Activated CD8-positive, alpha-beta memory T cell treated with anti-CD3 and anti-CD28 coated beads, Interleukin-2, amount 10 ng/mL, durations not matched to agents 7 days and 5 days (primary cell): Measurements from ENCODE around the gene PLD4. TPM values are rescaled to one million over a fixed set of nuclear protein-coding genes. Genes with fewer than 3 reads are reported as not detected.

ENCODE experiments used
- ATAC-seq: fragments of 150-1000 bp; cut with Tn5 transposase; one replicate; pipeline ENCODE4 v1.10.0; 2021; ENCODE audit warnings: moderate library complexity
- CTCF ChIA-PET: fragments of 350-600 bp; sonication (Branson Sonifier 250); formaldehyde crosslinking; loops from one replicate; lab custom pipeline; 2021; ENCODE audit warnings: antibody characterized with exemption; lab: Charles Lee
- DNase-seq: peaks from one replicate; pipeline ENCODE4 v3.0.0-alpha.2; 2020
- H3K27ac Mint-ChIP-seq: one replicate; pipeline ENCODE4 v1.8.0; 2021; ENCODE audit warnings: mild to moderate bottlenecking, mixed read lengths
- H3K27me3 Mint-ChIP-seq: one replicate; pipeline ENCODE4 v1.8.0; 2021; ENCODE audit warnings: mixed read lengths
- H3K36me3 Mint-ChIP-seq: one replicate; pipeline ENCODE4 v1.8.0; 2021; ENCODE audit warnings: mild to moderate bottlenecking, mixed read lengths
- H3K4me1 Mint-ChIP-seq: one replicate; pipeline ENCODE4 v1.8.0; 2021; ENCODE audit warnings: mixed read lengths
- H3K4me3 Mint-ChIP-seq: one replicate; pipeline ENCODE4 v1.8.0; 2021; ENCODE audit warnings: mild to moderate bottlenecking, moderate library complexity, mixed read lengths
- H3K9me3 Mint-ChIP-seq: one replicate; pipeline ENCODE4 v1.8.0; 2022; ENCODE audit warnings: low read depth, mixed read lengths
- total RNA-seq, 2 experiments: library from RNA; stranded (reverse); gene quantifications; one replicate each; pipeline ENCODE4 v1.2.3, GENCODE V29; 2021

The PLD4 gene
- total RNA-seq, 2 experiments from 2014 or later = not detected

- Mint-ChIP-seq H3K27me3 (peaks cover 19% of the 10 kb centered on the region), H3K36me3 (no peaks in the 10 kb centered on the region), H3K4me1 (no peaks in the 10 kb centered on the region), H3K4me3 (no peak overlapping the region), H3K27ac (no peak overlapping the region), H3K9me3 (no peaks in the 10 kb centered on the region)
- CTCF ChIA-PET = interaction anchor here (1.2 to 1.3 kb wide), 2 partner anchors 9 to 11 kb away, joined by 3 to 5 read pairs; no protein-coding TSS in a partner anchor
- ATAC-seq (no peak), DNase-seq (no peak)
Observed at GRCh38 chr14:104923640-104924420, 849 bp upstream of the PLD4 start.

GRCh38 chr14:104925214-104925854, 655 bp downstream of the PLD4 start:
- Mint-ChIP-seq H3K36me3 (no peaks in the 10 kb centered on the region), H3K27me3 (peaks cover 12% of the 10 kb centered on the region), H3K4me3 (no peak overlapping the region), H3K9me3 (no peaks in the 10 kb centered on the region), H3K27ac (no peak overlapping the region), H3K4me1 (no peaks in the 10 kb centered on the region)
- ATAC-seq (no peak), DNase-seq (no peak)
- CTCF ChIA-PET = interaction anchor here (1.2 kb wide), 1 partner anchor 10 kb away, joined by 5 read pairs; no protein-coding TSS in a partner anchor

- Mint-ChIP-seq H3K36me3 (no peaks in the 10 kb centered on the region), H3K27ac (no peak overlapping the region), H3K4me1 (no peaks in the 10 kb centered on the region), H3K4me3 (no peak overlapping the region), H3K27me3 (peaks cover 7% of the 10 kb centered on the region), H3K9me3 (no peaks in the 10 kb centered on the region)
- no peak for ATAC-seq
- no peak for DNase-seq
- CTCF ChIA-PET = no interaction called here
Observed at GRCh38 chr14:104925855-104926609, 1.4 kb downstream of the PLD4 start.

- no peaks in the 10 kb centered on the region for H3K9me3 Mint-ChIP-seq
- no peaks in the 10 kb centered on the region for H3K4me1 Mint-ChIP-seq
- no peak overlapping the region for H3K4me3 Mint-ChIP-seq
- ATAC-seq = no peak
- no peaks in the 10 kb centered on the region for H3K36me3 Mint-ChIP-seq
- no peak for DNase-seq
- no peak overlapping the region for H3K27ac Mint-ChIP-seq
- CTCF ChIA-PET = no interaction called here
- H3K27me3 Mint-ChIP-seq = peaks cover 3% of the 10 kb centered on the region
Observed at GRCh38 chr14:104926619-104927431, 2.1 kb downstream of the PLD4 start.

- no peaks in the 10 kb centered on the region for H3K4me1 Mint-ChIP-seq
- H3K36me3 Mint-ChIP-seq = no peaks in the 10 kb centered on the region
- DNase-seq (no peak), ATAC-seq (no peak)
- no peak overlapping the region for H3K4me3 Mint-ChIP-seq
- H3K27me3 Mint-ChIP-seq = peaks cover 3% of the 10 kb centered on the region
- CTCF ChIA-PET = no interaction called here
- H3K27ac Mint-ChIP-seq = no peak overlapping the region
- no peaks in the 10 kb centered on the region for H3K9me3 Mint-ChIP-seq
Observed at GRCh38 chr14:104927432-104927816, 2.7 kb downstream of the PLD4 start.

- Mint-ChIP-seq H3K4me3 (no peak overlapping the region), H3K36me3 (no peaks in the 10 kb centered on the region), H3K9me3 (no peaks in the 10 kb centered on the region), H3K4me1 (no peaks in the 10 kb centered on the region), H3K27ac (no peak overlapping the region), H3K27me3 (peaks cover 3% of the 10 kb centered on the region)
- no peak for DNase-seq
- CTCF ChIA-PET = no interaction called here
- ATAC-seq = no peak
Observed at GRCh38 chr14:104927901-104928300, 3.2 kb downstream of the PLD4 start.

GRCh38 chr14:104928391-104929133, 3.9 kb downstream of the PLD4 start:
- H3K9me3 Mint-ChIP-seq = no peaks in the 10 kb centered on the region
- ATAC-seq (no peak), DNase-seq (no peak)
- no peak overlapping the region for H3K27ac Mint-ChIP-seq
- H3K36me3 Mint-ChIP-seq = no peaks in the 10 kb centered on the region
- CTCF ChIA-PET = interaction anchor here (1.1 kb wide), 1 partner anchor 26 kb away, joined by 3 read pairs; no protein-coding TSS in a partner anchor
- no peak overlapping the region for H3K4me3 Mint-ChIP-seq
- H3K4me1 Mint-ChIP-seq = no peaks in the 10 kb centered on the region
- peaks cover 3% of the 10 kb centered on the region for H3K27me3 Mint-ChIP-seq

- no peaks in the 10 kb centered on the region for H3K36me3 Mint-ChIP-seq
- DNase-seq (no peak), ATAC-seq (no peak)
- H3K9me3 Mint-ChIP-seq = no peaks in the 10 kb centered on the region
- no peak overlapping the region for H3K27ac Mint-ChIP-seq
- H3K4me3 Mint-ChIP-seq = no peak overlapping the region
- H3K4me1 Mint-ChIP-seq = peaks cover under 1% of the 10 kb centered on the region
- H3K27me3 Mint-ChIP-seq = peaks cover 9% of the 10 kb centered on the region
- CTCF ChIA-PET = interaction anchor here (1.1 kb wide), 1 partner anchor 25 kb away, joined by 3 read pairs; no protein-coding TSS in a partner anchor
Observed at GRCh38 chr14:104929268-104930230, 4.9 kb downstream of the PLD4 start.

GRCh38 chr14:104930526-104931303, 6.0 kb downstream of the PLD4 start:
- CTCF ChIA-PET = no interaction called here
- Mint-ChIP-seq H3K27me3 (peaks cover 20% of the 10 kb centered on the region), H3K9me3 (no peaks in the 10 kb centered on the region), H3K27ac (no peak overlapping the region), H3K36me3 (no peaks in the 10 kb centered on the region), H3K4me1 (peaks cover 2% of the 10 kb centered on the region), H3K4me3 (no peak overlapping the region)
- DNase-seq = no peak
- ATAC-seq = no peak

- H3K9me3 Mint-ChIP-seq = no peaks in the 10 kb centered on the region
- DNase-seq (no peak), ATAC-seq (no peak)
- CTCF ChIA-PET = no interaction called here
- H3K27me3 Mint-ChIP-seq = peaks cover 25% of the 10 kb centered on the region
- H3K4me1 Mint-ChIP-seq = peaks cover 2% of the 10 kb centered on the region
- H3K27ac Mint-ChIP-seq = no peak overlapping the region
- no peak overlapping the region for H3K4me3 Mint-ChIP-seq
- H3K36me3 Mint-ChIP-seq = no peaks in the 10 kb centered on the region
Observed at GRCh38 chr14:104931304-104931770, 6.7 kb downstream of the PLD4 start.
